Liver (tissue), 3 donors: ENCODE results near the gene NUBP1.

Experiments
- CTCF ChIP-seq: fragments of 150-350 bp; IDR thresholded peaks from 2 replicates; pipeline ENCODE4 v1.5.1; 2017; ENCODE audit warnings: improper control_type of control experiment, low read depth, low read length; ENCODE audit not compliant: missing input control
- EGR1 ChIP-seq, 2 donors: IDR thresholded peaks; 2 replicates each; pipeline ENCODE4 v1.6.1; 2016 to 2018; ENCODE audit warnings: antibody characterized with exemption in 2 of 2, low read depth in 2 of 2
- JUND ChIP-seq, 2 donors: IDR thresholded peaks; 2 replicates each; pipeline ENCODE4 v1.6.1; 2016; ENCODE audit warnings: antibody characterized with exemption in 2 of 2
- RAD21 ChIP-seq, 2 donors: IDR thresholded peaks; 2 replicates each; pipeline ENCODE4 v1.6.1; 2016; ENCODE audit warnings: antibody characterized with exemption in 2 of 2, mild to moderate bottlenecking in 2 of 2
- TAF1 ChIP-seq: conservative IDR thresholded peaks from 2 replicates; pipeline ENCODE4 v1.6.1; 2016; ENCODE audit warnings: antibody characterized with exemption, mild to moderate bottlenecking
- YY1 ChIP-seq: IDR thresholded peaks from 2 replicates; pipeline ENCODE4 v1.6.1; 2016; ENCODE audit warnings: antibody characterized with exemption, mild to moderate bottlenecking
- TF ChIP-seq, protein P1 (sequence below): IDR thresholded peaks from 2 replicates; pipeline ENCODE4 v1.6.1; 2016; ENCODE audit warnings: antibody characterized with exemption
- TF ChIP-seq, protein P2 (sequence below): IDR thresholded peaks from 2 replicates; pipeline ENCODE4 v1.6.1; 2016; ENCODE audit warnings: antibody characterized with exemption
- donor health status: healthy.
- donor health status: healthy.

DNA sequence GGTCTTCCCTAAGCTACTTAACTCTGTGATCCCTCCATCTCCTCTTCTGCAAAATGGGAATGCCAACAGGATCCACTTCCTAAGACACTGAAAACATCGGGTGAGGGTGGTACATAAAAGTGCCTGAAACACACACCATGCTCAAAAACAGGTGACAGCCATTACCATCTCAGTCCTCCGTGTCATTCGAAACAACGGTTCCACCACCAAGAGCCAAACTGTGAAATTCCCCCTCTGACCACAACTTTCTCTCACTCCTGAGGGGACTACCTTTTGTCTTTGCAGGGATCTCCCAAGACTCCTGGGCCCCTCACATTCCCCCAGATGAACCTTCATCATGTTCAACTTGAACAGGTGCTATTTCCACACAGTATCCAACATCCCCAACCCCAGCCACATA, 37.0 kb downstream of the NUBP1 start:
- TF ChIP-seq TAF1 (no peak), CTCF (no peak), RAD21 (IDR thresholded peaks at IDR 0.05) (no peak), YY1 (no peak), JUND (IDR thresholded peaks at IDR 0.05) (no peak), EGR1 (IDR thresholded peaks at IDR 0.05; ENCODE audit: low read depth in 2 of 2) (no peak)
- TF ChIP-seq, protein P1, sequence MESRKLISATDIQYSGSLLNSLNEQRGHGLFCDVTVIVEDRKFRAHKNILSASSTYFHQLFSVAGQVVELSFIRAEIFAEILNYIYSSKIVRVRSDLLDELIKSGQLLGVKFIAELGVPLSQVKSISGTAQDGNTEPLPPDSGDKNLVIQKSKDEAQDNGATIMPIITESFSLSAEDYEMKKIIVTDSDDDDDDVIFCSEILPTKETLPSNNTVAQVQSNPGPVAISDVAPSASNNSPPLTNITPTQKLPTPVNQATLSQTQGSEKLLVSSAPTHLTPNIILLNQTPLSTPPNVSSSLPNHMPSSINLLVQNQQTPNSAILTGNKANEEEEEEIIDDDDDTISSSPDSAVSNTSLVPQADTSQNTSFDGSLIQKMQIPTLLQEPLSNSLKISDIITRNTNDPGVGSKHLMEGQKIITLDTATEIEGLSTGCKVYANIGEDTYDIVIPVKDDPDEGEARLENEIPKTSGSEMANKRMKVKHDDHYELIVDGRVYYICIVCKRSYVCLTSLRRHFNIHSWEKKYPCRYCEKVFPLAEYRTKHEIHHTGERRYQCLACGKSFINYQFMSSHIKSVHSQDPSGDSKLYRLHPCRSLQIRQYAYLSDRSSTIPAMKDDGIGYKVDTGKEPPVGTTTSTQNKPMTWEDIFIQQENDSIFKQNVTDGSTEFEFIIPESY, result no peak
- TF ChIP-seq, protein P2, sequence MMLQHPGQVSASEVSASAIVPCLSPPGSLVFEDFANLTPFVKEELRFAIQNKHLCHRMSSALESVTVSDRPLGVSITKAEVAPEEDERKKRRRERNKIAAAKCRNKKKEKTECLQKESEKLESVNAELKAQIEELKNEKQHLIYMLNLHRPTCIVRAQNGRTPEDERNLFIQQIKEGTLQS, result no peak
